ENCODE results near the gene DNASE1.

GRCh38 chr16:3655030-3655395, 522 bp downstream of the DNASE1 start:
- TF ChIP-seq CTCF (conservative IDR thresholded peaks at IDR 0.05 in 1 of 2, IDR thresholded peaks at IDR 0.05 in 1 of 2; ENCODE audit: extremely low read depth in 1 of 2, insufficient read depth in 1 of 2, low read depth in 1 of 2, low read length in 2 of 2), result no peak
- TF ChIP-seq EZH2 (IDR thresholded peaks at IDR 0.05; ENCODE audit: borderline replicate concordance, low read length), result no peak
